ENCODE results near the gene GPATCH8. TPM values are rescaled to one million over a fixed set of nuclear protein-coding genes. Genes with fewer than 3 reads are reported as not detected.

The GPATCH8 gene
- total and polyA plus RNA-seq, 2 of the 8 experiments (the other 6 are each of a cell fraction or from before 2014, with no cell fraction given), result 20.5 to 58.1 TPM

DNA sequence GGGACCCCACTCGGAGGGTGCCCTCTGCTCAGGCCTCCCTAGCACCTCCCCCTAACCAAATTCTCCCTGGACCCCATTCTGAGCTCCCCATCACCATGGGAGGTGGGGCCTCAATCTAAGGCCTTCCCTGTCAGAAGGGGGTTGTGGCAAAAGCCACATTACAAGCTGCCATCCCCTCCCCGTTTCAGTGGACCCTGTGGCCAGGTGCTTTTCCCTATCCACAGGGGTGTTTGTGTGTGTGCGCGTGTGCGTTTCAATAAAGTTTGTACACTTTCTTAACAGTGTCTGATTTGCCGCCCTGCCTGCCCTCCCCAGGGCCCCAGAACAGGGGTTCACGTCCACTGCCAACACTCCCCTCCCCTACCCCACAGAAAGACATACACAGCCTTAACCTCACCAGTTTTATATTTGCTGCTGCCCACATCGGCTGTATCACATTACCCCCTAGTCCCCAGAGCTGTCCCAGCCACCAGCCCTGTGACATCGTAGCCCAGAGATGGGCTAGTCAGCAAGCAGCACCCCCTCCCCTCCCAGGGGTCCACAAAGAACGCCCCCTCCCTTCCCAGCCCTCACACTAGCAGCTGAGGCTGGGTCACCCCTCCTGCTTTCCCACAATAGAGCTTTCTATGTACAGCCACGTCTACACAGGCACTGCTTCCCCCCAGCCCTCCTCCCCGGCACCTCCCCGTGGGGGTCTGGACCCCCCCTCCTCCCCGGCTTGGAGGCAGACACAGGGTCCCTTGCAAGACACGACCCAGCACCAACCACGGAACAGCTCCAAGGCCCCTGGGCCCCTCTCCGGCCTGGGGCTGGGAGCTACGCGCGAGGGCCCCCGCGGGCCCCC lies 150.2 kb downstream of the GPATCH8 start:
- no peak overlapping the region for H2AFZ ChIP-seq (ENCODE audit: low read length)
- peaks cover 4 to 23% of the 10 kb centered on the region in 2 experiments for H4K20me1 ChIP-seq (replicated peaks in 1 of 2; ENCODE audit: control insufficient read depth in 1 of 2, insufficient read depth in 2 of 2, low read length in 2 of 2)
- no peak overlapping the region for H2BK5ac ChIP-seq (ENCODE audit: low read depth, low read length)
- H4K8ac ChIP-seq (ENCODE audit: extremely low read depth, insufficient read depth, low read length), result no peak overlapping the region; the same call in 1 of the 2 replicates
- FAIRE-seq (no peak), DNase-seq (ENCODE audit: low read depth in 1 of 2, low spot score in 2 of 2) (no peak)
- H3K14ac ChIP-seq (ENCODE audit: insufficient read length), result no peak overlapping the region
- ChIA-PET POLR2A (ENCODE audit: partially characterized antibody) (interaction anchor here (0.8 to 3.2 kb wide), 21 partner anchors 8 to 230 kb away, joined by 3 to 18 read pairs (median 4); partner anchors contain the start of genes FAM171A2, GRN, HDAC5 and TMUB2), CTCF (ENCODE audit: partially characterized antibody) (interaction anchor here (0.7 to 5.7 kb wide), 11 partner anchors 8 to 293 kb away, joined by 3 to 62 read pairs (median 19); partner anchors contain the start of genes ASB16, FAM171A2, GRN and TMUB2)
- no peak overlapping the region for H3K18ac ChIP-seq (ENCODE audit: extremely low read depth, low read length)
- peaks cover 0 to 3% (median under 1%) of the 10 kb centered on the region in 4 experiments; a peak in 3 of 8 replicates for H3K36me3 ChIP-seq (ENCODE audit: control insufficient read depth in 2 of 4, insufficient read depth in 4 of 4, low read length in 3 of 4)
- no peak overlapping the region for H3K27ac ChIP-seq (ENCODE audit: low read depth, low read length)
- H3K79me2 ChIP-seq (ENCODE audit: control insufficient read depth in 1 of 2, insufficient read depth in 2 of 2, low read length in 2 of 2), result no peaks in the 10 kb centered on the region
- H2AK5ac ChIP-seq (ENCODE audit: low read depth, low read length), result no peak overlapping the region
- H3K79me1 ChIP-seq (ENCODE audit: low read depth, low read length), result peaks cover 2% of the 10 kb centered on the region
- peak in 1 of 2 experiments; percentile 51; a peak in 1 of 3 replicates for TF ChIP-seq POLR2A (IDR thresholded peaks at IDR 0.05; ENCODE audit: control extremely low read depth in 1 of 2, low read depth in 2 of 2, low read length in 2 of 2)
- no peak for TF ChIP-seq CBX8 (IDR thresholded peaks at IDR 0.05; ENCODE audit: borderline replicate concordance, low read depth, low read length)
- peak; percentile 31; the same call in 1 of the 2 replicates for TF ChIP-seq POLR2AphosphoS5 (IDR thresholded peaks at IDR 0.05; ENCODE audit: low read depth, low read length)
- H4K91ac ChIP-seq (replicated peaks; ENCODE audit: insufficient read length, low read length), result no peak overlapping the region
- no peak overlapping the region for H3K23ac ChIP-seq (ENCODE audit: insufficient read length)
- no peak overlapping the region for H2BK120ac ChIP-seq (replicated peaks; ENCODE audit: low read depth, low read length)
- H3K9me3 ChIP-seq (ENCODE audit: insufficient read depth in 2 of 2, low read depth in 1 of 2, low read length in 1 of 2), result no peaks in the 10 kb centered on the region
- 47% methylated on average over 13 of the region's 22 CpGs; no CpG with 5 or more reads in 1 of the 2 experiments for WGBS, 2 experiments (ENCODE audit: extremely low coverage in 1 of 2, insufficient coverage in 1 of 2, insufficient read length in 1 of 2, insufficient replicate concordance in 2 of 2, low coverage in 1 of 2, low lambda C conversion rate in 2 of 2, missing lambda C conversion rate in 1 of 2)
- no peak overlapping the region for H2BK15ac ChIP-seq (ENCODE audit: low read length)
- peaks cover 8% of the 10 kb centered on the region; the same call in 1 of the 2 replicates for H3K23me2 ChIP-seq (ENCODE audit: low read depth, low read length)
- peak overlapping the region; percentile 42 to 68 (median 50) for H3K4me3 ChIP-seq (ENCODE audit: extremely low read depth in 1 of 4, insufficient read depth in 2 of 4, low read depth in 3 of 4, low read length in 4 of 4)
- H4K5ac ChIP-seq (ENCODE audit: insufficient read length, low read depth, low read length), result no peak overlapping the region
- no peak overlapping the region for H2BK20ac ChIP-seq (ENCODE audit: low read length)
- H2BK12ac ChIP-seq (ENCODE audit: low read depth, low read length), result no peak overlapping the region
- H3K9ac ChIP-seq (replicated peaks in 1 of 4; ENCODE audit: extremely low read depth in 1 of 4, low read depth in 3 of 4, low read length in 3 of 4), result peak overlapping the region in 2 of 4 experiments; percentile 13 to 18; a peak in 1 of 7 replicates
- no peak overlapping the region for H3K56ac ChIP-seq (replicated peaks; ENCODE audit: insufficient read length, low read depth, low read length)
- H3K4me2 ChIP-seq (ENCODE audit: insufficient read depth in 1 of 2, low read depth in 2 of 2, low read length in 2 of 2), result peak overlapping the region; percentile 71 to 93
- H3K4me1 ChIP-seq (replicated peaks in 1 of 4; ENCODE audit: control insufficient read depth in 3 of 4, insufficient read depth in 4 of 4, low read length in 3 of 4), result peaks cover 0 to 8% (median 4%) of the 10 kb centered on the region in 4 experiments; a peak in 4 of 7 replicates
- H3K27me3 ChIP-seq (replicated peaks in 1 of 4; ENCODE audit: control insufficient read depth in 3 of 4, extremely low read depth in 1 of 4, insufficient read depth in 3 of 4, low read length in 3 of 4), result no peaks in the 10 kb centered on the region; a peak in 2 of 7 replicates
- H3K4ac ChIP-seq (replicated peaks; ENCODE audit: insufficient read length, low read depth, low read length), result no peak overlapping the region

All from H1 (cell line).